Effector CD8-positive, alpha-beta T cell (primary cell): ENCODE results near the gene LDB1.

Experiments
- DNase-seq: peaks from one replicate; lab custom pipeline; 2025; lab: John Stamatoyannopoulos, UW

LDB1 gene

DNA sequence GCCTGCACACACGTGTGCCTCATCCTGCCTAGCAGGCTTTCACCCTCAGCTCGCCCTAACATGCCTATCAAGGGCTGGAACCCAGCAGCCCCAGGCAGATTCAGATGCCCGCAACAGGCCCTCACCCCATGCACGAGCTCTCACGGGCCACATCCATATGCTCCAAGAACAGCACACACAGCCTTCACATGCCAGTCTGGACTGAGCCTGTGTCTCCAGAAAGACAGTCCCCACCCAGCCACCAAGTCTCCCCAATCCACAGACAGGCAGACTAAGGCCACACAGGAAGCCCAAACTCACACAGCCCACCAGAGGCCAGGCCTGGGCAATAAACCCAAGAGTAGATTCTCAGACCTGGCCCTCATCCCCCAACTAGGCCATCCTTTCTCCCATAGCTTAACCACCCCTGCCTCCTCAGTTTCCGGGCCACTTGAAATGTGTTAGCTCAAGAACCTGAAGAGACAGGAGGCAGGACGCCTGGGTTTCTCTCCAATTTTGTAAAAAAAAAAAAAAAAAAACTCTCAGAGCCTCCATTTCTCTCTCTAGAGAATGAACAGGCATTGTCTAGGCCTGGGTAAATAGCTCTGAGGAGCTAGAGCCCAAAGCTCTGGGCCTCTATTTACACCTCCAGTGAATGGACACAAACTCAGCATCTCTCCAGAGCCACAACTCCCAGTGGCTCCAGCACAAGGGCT lies 6.8 kb downstream of the LDB1 start:
- no peak for DNase-seq

DNA sequence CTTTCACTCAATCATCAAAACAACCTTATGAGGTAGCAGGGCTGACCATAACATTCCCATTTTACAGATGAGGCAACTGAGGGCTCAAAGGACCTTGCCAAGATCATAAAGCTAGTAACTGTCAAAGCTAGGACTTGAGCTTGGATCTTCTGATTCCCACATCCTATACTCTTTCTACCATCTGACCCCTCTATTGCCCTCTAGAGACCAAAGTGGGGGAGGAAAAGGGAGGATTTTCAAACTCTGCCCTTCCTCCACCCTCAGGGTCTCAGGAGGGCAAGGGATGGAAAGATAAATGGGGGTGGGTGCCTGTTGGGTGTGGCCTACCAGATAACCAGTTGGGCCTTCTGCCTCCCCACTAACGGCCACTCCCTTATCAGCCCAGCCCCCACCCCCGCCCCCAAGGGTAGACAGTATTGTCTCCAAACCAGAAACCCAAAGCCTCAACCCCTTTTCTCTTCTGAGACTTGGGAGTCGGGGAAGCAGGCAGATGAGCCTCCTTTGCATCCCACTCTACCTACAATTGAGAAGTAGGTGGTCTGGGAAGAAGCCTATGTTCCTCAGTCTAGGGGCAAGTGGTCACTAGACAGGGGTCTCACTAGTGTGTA lies 7.9 kb downstream of the LDB1 start:
- no peak for DNase-seq

DNA sequence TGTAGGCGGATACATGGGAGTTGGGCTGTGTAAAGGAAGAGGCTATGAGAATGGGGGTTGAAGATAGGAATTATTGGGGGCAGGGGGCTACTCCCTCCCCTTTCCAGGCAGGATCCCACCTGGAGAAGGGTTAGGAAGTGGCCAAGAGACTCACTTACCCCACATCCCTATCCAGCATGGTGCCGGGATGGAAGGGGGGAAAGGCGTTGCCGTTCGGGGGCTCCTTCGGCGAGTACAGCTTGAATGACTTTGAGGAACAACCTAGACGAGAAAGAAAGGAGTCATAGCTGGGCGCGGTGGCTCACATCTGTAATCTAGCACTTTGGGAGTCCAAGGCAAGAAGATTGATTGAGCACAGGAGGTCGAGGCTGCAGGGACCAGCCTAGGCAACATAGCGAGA lies 8.9 kb downstream of the LDB1 start:
- DNase-seq = no peak

DNA sequence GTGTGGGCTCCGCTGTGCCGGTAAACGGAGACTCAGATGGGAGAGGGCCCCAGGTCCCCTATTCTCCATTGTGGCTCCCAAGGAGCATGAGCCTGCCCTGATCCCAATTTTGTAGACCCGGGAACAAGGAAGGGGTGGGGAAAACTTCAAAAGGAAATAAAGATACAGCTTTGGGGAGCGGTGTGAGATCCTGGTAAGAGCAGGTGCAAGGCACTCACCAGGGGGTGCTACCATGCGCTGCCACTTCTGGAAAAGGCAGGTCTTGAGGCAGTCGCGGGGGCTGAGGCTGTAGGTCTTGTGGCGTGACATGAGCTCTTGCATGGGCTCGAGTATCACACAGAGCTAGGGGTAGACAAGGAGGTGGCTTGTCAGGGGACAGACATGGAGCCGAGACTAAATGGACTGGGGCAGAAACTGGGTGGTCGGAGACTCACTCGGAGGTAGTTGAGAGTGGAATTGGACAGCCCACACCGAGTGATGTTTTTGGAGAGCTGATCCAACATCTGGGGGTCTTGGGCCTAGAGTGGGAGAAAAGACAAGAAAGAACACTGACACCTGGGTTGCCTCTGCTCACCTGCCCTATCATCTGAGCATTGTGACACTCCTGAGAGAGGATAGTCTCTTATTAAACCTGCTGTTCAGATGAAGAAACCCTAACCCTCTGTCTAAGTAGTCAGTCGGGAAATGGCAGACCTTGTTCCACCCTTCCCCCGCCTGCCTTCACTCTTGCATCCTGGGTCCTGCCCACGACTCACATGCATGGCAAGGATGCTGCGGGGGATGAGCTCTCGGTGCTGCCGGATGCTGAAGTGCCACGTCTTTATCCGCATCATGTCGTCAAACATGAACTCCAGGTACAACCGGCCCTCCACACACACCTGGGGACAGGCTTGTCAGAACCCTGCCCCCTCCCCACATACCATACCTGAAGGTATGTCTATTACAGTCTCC lies 10.7 kb downstream of the LDB1 start:
- DNase-seq = no peak

DNA sequence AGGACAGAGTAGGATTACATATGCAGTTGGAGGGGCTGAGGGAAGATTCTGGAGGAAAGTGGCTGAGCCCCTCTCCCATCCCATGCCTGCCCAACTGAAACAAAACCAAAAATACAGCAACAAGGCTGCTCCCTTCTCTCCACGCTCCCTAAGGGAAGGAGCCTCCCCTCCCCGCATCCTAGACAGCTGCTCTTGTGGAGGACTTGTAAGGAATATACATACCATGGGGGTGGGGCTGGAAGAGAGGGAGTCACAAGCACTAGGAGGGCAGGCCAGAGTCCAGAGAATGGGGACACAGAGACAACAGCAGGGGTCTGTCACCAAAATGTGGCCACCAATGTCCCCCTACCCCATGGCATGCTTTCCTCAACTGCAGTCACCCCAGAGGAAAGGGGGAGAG lies 13.2 kb downstream of the LDB1 start:
- no peak for DNase-seq

DNA sequence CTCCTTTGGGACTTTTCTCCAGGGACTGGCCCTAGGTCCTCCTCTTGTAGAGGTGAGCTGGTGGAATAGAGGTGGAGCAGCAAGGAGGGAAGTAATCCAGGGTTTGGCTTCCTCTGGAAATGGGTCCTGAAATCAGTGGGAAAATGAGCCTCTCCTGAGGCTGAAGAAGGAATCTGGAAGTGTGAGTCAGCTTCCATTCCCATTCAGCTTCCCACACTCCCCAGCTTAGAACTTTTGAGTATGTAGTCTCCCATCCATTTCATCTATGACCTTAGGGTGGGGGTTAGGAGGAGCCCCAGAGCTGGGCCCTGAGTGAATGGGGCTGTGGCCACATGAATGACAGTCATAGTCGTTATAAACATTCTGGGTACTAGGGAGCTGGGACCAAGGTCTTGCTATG lies 17.7 kb downstream of the LDB1 start:
- DNase-seq = no peak

DNA sequence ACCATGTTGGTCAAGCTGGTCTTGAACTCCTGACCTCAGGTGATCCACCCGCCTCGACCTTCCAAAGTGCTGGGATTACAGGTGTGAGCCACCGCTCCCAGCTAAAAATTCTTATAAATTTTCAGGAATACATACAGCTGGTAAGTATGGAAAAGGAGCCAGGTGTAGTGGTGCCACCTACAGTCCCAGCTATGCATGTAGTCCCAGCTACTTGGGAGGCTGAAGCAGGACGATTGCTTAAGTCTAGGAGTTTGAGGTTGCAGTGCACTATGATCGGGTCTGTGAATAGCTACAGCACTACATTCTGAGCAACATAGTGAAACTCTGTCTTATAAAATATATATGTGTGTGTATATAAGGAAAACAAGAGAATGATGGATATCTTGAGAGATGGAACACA lies 19.0 kb downstream of the LDB1 start:
- DNase-seq = no peak

DNA sequence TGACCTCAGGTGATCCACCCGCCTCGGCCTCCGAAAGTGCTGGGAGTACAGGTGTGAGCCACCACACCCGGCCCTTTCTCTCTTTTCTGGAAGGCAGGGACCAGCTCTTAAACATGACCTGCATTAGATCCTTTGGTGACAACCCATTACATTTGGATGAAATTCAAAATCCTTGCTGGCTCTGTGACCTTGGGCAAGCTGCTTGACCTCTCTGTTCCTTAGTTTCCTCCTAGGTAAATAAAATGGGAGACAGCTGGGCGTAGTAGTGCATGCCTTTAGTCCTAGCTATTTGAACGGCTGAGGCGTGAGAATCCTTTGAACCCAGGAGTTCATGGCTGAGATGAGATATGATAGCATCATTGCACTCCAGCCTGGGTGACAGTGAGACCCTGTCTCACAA lies 23.7 kb downstream of the LDB1 start:
- DNase-seq = no peak

DNA sequence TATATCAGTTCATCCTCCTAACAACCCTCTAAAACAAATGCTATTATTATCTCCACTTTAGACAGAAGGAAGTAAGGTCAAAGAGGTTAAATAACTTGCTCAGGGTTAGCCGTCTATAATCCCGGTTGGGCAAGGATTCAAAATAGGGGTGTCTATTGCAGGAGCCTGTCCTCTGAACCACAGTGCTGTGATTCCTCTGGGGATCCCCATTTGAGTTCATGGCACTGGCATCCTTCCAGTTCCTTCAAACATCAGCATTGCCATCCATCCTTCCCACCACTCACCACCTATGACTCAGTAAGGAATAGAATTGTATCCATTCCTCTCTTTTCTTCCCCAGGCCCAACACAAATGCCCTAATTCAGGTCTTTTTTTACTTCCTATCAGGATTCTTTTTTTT lies 29.4 kb downstream of the LDB1 start:
- DNase-seq = no peak

DNA sequence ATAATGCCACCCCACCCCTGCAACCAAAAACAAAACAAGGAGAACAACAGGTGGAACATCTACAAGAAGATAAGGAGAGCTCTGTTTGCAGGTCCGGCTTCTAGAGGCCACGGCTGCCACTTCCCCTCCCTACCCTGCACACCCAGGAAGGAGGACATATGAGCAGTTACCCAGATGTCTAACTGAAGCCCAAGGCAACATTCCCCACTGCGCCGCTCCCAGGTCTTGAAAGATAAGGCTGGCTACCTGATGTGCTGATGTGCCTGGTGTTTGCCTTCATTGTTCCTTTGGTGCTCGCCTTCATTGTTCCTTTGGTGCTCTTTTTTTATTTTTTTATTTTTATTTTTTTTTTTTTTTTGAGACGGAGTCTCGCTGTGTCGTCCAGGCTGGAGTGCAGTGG lies 34.0 kb downstream of the LDB1 start:
- DNase-seq = no peak

DNA sequence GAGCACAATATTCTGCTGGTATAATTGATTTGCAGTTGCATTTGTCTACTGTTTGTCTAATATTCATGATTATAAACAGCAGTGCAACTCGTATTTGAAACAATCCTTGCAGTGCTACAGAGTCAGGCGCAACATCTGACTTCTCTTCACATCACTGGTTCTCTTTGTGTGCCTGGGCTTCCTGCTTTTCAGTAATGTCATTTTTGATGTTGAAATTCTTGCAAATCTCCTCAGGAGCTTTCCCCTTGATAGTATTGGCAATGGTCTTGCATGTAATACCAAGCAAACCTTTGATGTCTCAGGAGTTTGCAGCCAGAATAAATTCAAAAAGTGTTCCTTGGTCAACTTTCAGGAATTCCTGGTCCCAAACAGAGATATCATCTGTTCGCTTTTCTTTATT lies 34.8 kb downstream of the LDB1 start:
- no peak for DNase-seq

DNA sequence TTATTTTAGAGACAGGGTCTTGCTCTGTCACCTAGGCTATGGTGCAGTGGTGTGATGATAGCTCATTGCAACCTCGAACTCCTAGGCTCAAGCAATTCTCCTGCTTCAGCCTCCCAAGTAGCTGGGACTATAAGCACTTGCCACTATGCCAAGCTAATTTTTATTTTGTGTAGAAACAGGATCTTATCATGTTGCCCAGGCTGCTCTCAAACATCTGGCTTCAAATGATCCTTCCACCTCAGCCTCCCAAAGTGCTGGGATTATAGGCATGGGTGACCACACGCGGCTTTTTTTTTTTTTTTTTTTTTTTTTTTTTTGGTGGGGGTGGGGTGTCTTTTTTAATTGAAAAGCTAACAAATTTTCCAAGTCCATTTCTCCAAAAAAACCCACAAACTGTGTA lies 36.6 kb downstream of the LDB1 start:
- DNase-seq = no peak

DNA sequence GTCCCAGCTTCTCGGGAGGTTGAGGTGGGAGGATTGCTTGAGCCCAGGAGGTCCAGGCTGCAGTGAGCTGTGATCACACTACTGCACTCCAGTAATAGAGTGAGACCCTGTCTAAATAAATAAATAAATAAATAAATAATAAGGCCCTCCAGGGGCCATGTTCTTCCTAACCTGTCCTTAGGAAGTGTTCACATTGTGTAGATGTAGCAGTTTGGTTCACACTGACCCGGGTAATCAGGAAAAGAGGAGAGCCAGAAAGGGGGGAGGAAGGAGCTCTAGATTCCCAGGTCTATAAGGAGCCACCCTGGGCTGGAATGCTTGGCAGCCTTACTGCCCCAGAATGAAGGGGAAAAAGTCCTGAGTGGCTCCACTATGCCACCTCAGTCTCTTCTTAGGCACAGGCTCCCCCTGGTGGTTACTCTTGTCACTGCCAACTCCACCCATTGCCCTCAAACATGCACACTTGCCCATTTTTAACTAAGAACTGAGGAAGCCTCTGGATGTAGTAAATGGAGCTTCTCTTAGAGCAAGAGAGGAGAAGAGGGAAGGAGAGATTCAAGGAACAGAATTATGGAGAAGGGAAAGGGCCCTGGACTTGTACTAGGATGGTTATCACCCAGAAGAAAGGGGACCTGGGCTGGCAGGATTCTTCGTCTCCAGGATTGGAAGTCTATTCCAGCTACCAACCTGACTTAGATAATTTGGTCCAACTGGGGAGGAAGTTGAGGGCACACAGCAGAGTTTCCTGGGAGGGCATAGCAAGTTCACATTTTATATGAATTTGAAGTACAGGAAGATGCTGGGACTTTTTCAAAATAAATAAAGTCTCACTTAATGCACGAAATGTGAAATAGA lies 47.3 kb downstream of the LDB1 start:
- DNase-seq = peak; percentile 66

DNA sequence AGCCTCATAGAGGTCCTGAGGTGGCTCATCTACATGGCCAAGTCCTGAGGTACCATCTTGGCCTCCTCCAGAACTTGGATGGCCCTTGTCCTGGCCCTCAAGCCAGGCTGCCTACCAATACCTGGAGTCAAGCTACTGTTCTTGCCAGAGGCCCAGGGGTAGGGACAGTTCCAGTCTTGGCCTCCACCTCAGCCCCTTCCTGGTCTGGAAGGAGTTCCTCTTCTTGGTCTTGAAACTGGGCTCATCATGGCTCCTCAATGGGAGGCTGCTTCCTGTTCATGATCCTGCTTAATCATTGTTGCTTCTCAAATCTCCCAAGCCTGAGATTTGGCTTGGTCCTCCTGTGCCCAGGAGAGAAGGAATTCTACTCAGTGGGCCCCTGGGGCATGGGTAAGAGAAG lies 51.1 kb downstream of the LDB1 start:
- DNase-seq = no peak

DNA sequence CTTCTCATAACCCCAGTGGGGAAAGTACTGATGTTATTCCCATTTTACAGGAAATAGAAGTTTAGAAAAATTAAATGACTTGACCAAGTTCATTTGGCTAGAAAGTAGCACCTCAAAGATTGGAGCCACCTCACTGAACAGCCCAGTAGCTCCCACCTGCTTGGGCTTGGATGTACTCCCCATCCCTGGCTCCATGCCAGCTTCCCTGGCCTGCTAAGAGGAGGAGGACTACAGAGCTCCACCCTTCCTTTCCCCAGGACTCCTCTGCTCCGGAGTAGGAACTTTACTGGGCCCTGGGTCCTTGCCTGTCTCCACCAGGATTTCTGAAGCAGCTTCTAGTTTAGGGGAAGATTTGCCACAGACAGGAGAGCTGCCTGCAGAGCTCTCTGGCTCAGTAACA lies 52.0 kb downstream of the LDB1 start:
- no peak for DNase-seq

DNA sequence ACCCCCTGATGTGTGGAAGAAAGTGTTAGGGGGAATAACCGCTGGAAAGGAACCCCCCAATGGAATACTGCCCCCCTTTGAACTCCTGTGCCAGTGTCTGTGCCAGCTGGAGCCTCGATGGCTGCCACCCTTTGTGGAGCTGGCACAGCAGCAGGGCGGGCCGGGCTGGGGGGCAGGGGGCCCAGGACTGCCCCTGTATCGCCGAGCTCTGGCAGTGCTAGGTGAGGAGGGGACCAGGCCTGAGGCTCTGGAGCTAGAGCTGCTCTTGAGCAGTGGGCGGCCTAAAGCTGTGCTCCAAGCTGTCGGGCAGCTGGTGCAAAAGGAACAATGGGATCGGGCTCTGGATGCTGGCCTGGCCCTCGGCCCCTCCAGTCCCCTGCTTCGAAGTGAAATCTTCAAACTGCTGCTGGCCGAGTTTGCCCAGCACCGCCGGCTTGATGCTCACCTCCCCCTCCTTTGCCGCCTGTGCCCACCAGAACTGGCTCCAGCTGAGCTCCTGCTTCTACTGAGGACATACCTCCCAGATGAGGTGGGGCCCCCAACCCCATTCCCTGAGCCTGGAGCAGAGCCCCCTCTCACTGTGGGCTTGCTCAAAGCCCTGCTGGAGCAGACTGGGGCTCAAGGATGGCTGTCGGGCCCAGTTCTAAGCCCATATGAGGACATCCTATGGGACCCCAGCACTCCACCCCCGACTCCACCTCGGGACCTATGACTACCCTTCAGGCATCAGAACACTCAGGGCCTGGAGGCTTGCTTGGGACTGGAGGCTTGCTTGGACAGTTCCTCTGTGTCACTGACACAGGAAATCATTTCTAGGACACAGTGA lies 52.9 kb downstream of the LDB1 start:
- DNase-seq = no peak

DNA sequence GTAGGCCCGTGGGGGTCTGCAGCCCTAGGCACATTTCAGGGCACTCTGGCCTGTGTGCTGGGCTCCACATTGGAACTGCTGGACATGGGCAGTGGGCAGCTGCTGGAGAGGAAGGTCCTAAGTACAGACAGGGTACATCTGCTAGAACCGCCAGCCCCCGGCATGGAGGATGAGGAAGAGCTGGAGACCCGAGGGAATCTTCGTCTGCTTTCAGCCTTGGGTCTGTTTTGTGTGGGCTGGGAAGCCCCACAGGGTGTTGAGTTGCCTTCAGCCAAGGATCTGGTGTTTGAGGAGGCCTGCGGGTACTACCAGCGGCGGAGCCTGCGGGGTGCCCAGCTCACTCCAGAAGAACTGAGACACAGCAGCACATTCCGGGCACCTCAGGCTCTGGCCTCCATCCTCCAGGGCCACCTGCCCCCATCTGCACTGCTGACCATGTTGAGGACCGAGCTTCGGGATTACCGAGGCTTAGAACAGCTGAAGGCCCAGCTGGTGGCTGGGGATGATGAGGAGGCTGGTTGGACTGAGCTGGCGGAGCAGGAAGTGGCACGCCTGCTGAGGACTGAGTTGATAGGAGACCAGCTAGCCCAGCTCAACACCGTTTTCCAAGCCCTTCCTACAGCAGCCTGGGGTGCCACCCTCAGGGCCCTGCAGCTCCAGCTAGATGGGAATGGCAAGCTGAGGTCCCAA lies 53.6 kb downstream of the LDB1 start:
- no peak for DNase-seq

DNA sequence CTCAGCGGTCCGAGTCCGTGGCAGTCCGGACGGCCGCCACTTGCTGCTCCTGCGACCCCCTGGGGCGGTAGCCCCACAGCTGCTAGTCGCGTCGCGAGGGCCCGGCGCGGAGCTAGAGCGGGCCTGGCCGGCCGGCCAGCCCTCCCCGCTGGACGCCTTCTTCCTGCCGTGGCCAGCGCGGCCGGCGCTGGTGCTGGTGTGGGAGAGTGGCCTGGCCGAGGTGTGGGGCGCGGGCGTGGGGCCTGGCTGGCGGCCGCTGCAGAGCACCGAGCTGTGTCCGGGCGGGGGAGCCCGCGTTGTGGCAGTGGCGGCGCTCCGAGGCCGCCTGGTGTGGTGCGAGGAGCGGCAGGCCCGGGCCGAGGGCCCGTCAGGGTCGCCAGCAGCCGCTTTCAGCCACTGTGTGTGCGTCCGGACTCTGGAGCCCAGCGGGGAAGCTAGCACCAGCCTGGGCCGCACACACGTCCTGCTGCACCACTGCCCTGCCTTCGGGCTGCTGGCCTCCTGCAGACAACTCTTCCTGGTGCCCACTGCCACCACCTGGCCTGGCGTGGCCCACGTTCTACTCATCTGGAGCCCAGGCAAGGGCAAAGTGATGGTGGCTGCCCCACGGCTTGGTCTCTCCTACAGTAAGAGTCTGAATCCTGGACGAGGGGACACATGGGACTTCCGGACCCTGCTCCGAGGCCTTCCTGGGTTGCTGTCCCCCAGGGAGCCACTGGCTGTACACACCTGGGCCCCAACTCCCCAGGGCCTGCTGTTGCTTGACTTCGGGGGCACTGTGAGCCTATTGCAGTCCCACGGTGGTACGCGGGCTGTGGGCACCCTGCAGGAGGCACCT lies 54.4 kb downstream of the LDB1 start:
- no peak for DNase-seq

DNA sequence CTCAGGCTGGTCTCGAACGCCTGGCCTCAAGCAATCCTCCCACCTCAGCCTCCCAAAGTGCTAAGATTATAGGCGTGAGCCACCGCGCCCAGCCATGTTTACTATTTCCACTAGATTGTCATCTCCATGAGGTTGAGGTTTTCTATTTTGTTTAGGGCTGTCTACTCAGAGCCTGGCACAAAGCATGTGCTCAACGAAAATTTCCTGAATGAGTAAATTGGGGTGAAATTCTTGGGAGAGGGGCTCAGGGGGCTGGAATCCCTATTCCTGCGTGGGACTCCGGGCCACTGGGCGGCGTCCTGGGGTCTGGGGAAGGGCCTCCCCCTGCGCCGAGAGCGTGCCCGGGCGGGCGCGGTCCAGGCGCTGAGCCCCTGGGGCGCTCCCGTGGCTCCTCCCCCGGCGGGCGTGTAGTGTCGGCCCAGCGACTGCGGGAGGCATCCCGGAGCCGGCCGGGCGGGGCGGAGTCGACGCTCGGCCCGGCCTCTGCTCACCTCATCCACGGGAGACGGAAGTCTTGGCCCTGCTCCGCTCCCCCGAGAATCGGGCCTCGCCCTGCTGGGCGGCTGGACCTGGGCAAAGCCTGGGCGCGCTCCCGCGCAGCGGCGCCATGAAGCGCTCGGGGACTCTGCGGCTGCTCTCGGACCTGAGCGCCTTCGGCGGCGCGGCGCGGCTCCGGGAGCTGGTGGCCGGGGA lies 55.2 kb downstream of the LDB1 start, which contains the start of gene HPS6:
HPS6 (plus strand) TSS at position 482 of the 693 bp plus-strand sequence; CDS start at position 608, 126 bp downstream.
- DNase-seq = peak; percentile 73
